Measurements from ENCODE around the gene RPRD1A.

- TF ChIP-seq CTCF (IDR thresholded peaks at IDR 0.05) (no peak), POLR2A (IDR thresholded peaks at IDR 0.05) (no peak), EP300 (IDR thresholded peaks at IDR 0.05) (no peak)
Measured at GRCh38 chr18:35942661-35943060, 124.7 kb downstream of the RPRD1A start.
